IMR-90 (cell line): ENCODE data around the gene PARVB.

ENCODE experiments used
- MAZ ChIP-seq: IDR thresholded peaks from 2 replicates; pipeline ENCODE4 v1.6.1; 2012; ENCODE audit warnings: low read depth, mild to moderate bottlenecking, low read length, improper control_type of control experiment, moderate library complexity, borderline replicate concordance
- RAD21 ChIP-seq: IDR thresholded peaks from 2 replicates; pipeline ENCODE4 v1.6.1; 2012; ENCODE audit warnings: low read length, improper control_type of control experiment

GRCh38 chr22:44107340-44107739 lies 83.2 kb downstream of the PARVB start:
- TF ChIP-seq MAZ = no peak
- no peak for TF ChIP-seq RAD21
